Astrocyte of the hippocampus (primary cell): ENCODE results near the gene MRPL23.

ENCODE experiments used
- DNase-seq: peaks from one replicate; pipeline ENCODE4 v3.0.0; 2011; ENCODE audit warnings: low read depth, low spot score

MRPL23 gene

GRCh38 chr11:1946812-1947484 is at the start of gene MRPL23:
Gene MRPL23, plus strand, starts transcription at chr11:1947332. Its CDS starts 31 bp downstream, at chr11:1947363.
- no peak for DNase-seq

- no peak for DNase-seq
These were observed 48.0 kb upstream of the MRPL23 start for GRCh38 chr11:1899090-1899489.

- no peak for DNase-seq
These were observed 47.4 kb upstream of the MRPL23 start for GRCh38 chr11:1899686-1900085.

GRCh38 chr11:1906181-1906580 is 41.0 kb upstream of the MRPL23 start:
- no peak for DNase-seq

- no peak for DNase-seq
These were observed 40.3 kb upstream of the MRPL23 start for GRCh38 chr11:1906611-1907423.

GRCh38 chr11:1908618-1909017 is 38.5 kb upstream of the MRPL23 start:
- DNase-seq, result no peak

GRCh38 chr11:1909524-1909923 is 37.6 kb upstream of the MRPL23 start:
- no peak for DNase-seq

GRCh38 chr11:1912289-1912878 is 34.7 kb upstream of the MRPL23 start:
- DNase-seq, result no peak

- DNase-seq, result no peak
These were observed 33.7 kb upstream of the MRPL23 start for GRCh38 chr11:1913271-1914060.

- DNase-seq, result no peak
These were observed 31.4 kb upstream of the MRPL23 start for GRCh38 chr11:1915795-1916131.

GRCh38 chr11:1916132-1916985 is 30.8 kb upstream of the MRPL23 start:
- no peak for DNase-seq

GRCh38 chr11:1916986-1917522 is 30.1 kb upstream of the MRPL23 start:
- no peak for DNase-seq

GRCh38 chr11:1917523-1918435 is 29.4 kb upstream of the MRPL23 start:
- no peak for DNase-seq

GRCh38 chr11:1918436-1919315 is 28.5 kb upstream of the MRPL23 start:
- no peak for DNase-seq

GRCh38 chr11:1919391-1920127 is 27.6 kb upstream of the MRPL23 start, which contains the start of gene TNNT3:
Gene TNNT3, plus strand, starts transcription at chr11:1919703. Its CDS starts 3,172 bp downstream, at chr11:1922875.
- DNase-seq, result no peak

- no peak for DNase-seq
These were observed 26.8 kb upstream of the MRPL23 start for GRCh38 chr11:1920128-1920908.

GRCh38 chr11:1920909-1921573 is 26.1 kb upstream of the MRPL23 start:
- no peak for DNase-seq
